Upper lobe of left lung (tissue), 4 donors: ENCODE measurements around the gene P2RY6.

Source experiments
- CTCF ChIP-seq, 6 experiments: fragments of 450-650 bp in 4 of 6; fragments of 200-600 bp in 2 of 6; sonication (generic) in 2 of 6; IDR thresholded peaks; one replicate each; pipeline ENCODE4 v1.5.1; 2016 to 2019; ENCODE audit warnings: antibody characterized with exemption in 6 of 6
- EP300 ChIP-seq, 4 donors: sonication (generic); formaldehyde crosslinking; IDR thresholded peaks; one replicate each; pipeline ENCODE4 v1.5.1; 2017; ENCODE audit warnings: antibody characterized with exemption in 4 of 4, control low read depth in 2 of 4
- POLR2A ChIP-seq, 4 donors: fragments of 450-650 bp; IDR thresholded peaks; one replicate each; pipeline ENCODE4 v1.5.1; 2016 to 2017; ENCODE audit warnings: antibody characterized with exemption in 4 of 4, mild to moderate bottlenecking in 2 of 4
- POLR2AphosphoS5 ChIP-seq, 2 donors: sonication (generic); formaldehyde crosslinking; IDR thresholded peaks; one replicate each; pipeline ENCODE4 v1.5.1; 2017; ENCODE audit warnings: antibody characterized with exemption in 2 of 2

- no peak for TF ChIP-seq CTCF (IDR thresholded peaks at IDR 0.05)
- no peak for TF ChIP-seq POLR2AphosphoS5 (IDR thresholded peaks at IDR 0.05)
- no peak for TF ChIP-seq POLR2A (IDR thresholded peaks at IDR 0.05)
- no peak for TF ChIP-seq EP300 (IDR thresholded peaks at IDR 0.05)
Observed at GRCh38 chr11:73272680-73273038, 521 bp downstream of the P2RY6 start.
